ENCODE measurements around the gene CLDN6. TPM values are rescaled to one million over a fixed set of nuclear protein-coding genes. Genes with fewer than 3 reads are reported as not detected.

CLDN6 gene
- total RNA-seq, 1 experiment from 2014 or later, result not detected

DNA sequence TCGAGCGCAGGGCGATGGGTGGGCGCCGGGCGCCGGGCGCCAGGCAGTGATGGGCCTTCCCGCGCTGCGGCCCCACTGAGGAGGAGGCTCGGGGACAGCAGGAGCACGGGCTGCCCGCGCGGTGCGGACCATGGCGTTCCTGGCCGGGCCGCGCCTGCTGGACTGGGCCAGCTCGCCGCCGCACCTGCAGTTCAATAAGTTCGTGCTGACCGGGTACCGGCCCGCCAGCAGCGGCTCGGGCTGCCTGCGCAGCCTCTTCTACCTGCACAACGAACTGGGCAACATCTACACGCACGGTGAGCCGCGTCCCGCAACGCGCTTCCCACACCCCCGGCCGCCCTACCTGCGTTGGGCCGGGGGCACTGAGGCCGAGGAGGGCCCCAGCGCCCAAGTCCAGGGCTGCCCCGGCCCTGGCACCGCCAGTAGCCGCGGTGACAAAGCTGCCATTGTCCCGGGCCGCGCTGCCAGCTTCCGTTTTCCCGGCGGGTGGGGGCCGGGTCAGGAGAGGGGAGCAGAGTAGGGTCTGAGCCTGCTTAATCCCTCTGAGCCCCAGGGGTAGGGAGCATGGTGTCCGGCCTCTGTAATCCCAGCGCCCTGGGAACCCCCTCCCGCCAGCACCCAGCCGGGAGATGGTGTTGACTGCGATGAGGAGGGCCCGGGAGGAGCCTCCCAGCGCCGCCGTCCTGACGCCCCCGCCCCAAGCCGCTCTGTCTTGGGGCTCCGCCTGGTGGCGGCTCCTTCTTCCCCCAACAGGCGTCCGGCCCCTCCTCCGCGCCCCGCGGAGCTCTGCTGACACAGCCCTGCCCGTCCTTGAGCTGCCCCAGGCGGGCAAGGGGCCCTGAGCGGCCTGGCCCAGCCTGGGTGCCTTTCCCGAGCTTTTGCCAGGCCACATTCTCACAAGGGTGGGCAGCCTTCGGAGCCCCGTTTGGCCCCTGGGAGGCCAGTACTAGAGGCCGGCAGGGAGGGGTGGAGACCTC lies 48.1 kb downstream of the CLDN6 start:
- peak; percentile 73 for DNase-seq (ENCODE audit: unreplicated experiment)
- TF ChIP-seq, protein P1, sequence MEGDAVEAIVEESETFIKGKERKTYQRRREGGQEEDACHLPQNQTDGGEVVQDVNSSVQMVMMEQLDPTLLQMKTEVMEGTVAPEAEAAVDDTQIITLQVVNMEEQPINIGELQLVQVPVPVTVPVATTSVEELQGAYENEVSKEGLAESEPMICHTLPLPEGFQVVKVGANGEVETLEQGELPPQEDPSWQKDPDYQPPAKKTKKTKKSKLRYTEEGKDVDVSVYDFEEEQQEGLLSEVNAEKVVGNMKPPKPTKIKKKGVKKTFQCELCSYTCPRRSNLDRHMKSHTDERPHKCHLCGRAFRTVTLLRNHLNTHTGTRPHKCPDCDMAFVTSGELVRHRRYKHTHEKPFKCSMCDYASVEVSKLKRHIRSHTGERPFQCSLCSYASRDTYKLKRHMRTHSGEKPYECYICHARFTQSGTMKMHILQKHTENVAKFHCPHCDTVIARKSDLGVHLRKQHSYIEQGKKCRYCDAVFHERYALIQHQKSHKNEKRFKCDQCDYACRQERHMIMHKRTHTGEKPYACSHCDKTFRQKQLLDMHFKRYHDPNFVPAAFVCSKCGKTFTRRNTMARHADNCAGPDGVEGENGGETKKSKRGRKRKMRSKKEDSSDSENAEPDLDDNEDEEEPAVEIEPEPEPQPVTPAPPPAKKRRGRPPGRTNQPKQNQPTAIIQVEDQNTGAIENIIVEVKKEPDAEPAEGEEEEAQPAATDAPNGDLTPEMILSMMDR (IDR thresholded peaks at IDR 0.05; ENCODE audit: unreplicated experiment), result peak; percentile 54
- peaks cover 5% of the 10 kb centered on the region for H3K4me1 Mint-ChIP-seq (ENCODE audit: insufficient read depth, unreplicated experiment)
- no peak overlapping the region for H3K27ac Mint-ChIP-seq (ENCODE audit: low read depth, unreplicated experiment)
- peak overlapping the region; percentile 68 for H3K4me3 Mint-ChIP-seq (ENCODE audit: unreplicated experiment)
- ChIA-PET CTCF (interaction anchor here (0.6 to 0.9 kb wide), 7 partner anchors 13 to 1987 kb away, joined by 3 to 5 read pairs (median 3); no protein-coding TSS in a partner anchor), POLR2A (interaction anchor here (0.6 to 2.8 kb wide), 11 partner anchors 11 to 1290 kb away, joined by 3 to 19 read pairs (median 3); partner anchors contain the start of genes FLYWCH1, PKMYT1 and TNFRSF12A)
- no peaks in the 10 kb centered on the region for H3K27me3 Mint-ChIP-seq (ENCODE audit: insufficient read depth, unreplicated experiment)
- H3K9me3 Mint-ChIP-seq (ENCODE audit: unreplicated experiment), result no peaks in the 10 kb centered on the region
- intact Hi-C loops (cut with micrococcal nuclease), result loop anchor here (1.0 kb wide), 1 partner anchor 10 kb away; the partner anchor contains the start of gene PKMYT1
- no TSS peak for BruUV-seq (replicated peaks)
- H3K36me3 Mint-ChIP-seq (ENCODE audit: insufficient read depth, unreplicated experiment), result no peaks in the 10 kb centered on the region

DNA sequence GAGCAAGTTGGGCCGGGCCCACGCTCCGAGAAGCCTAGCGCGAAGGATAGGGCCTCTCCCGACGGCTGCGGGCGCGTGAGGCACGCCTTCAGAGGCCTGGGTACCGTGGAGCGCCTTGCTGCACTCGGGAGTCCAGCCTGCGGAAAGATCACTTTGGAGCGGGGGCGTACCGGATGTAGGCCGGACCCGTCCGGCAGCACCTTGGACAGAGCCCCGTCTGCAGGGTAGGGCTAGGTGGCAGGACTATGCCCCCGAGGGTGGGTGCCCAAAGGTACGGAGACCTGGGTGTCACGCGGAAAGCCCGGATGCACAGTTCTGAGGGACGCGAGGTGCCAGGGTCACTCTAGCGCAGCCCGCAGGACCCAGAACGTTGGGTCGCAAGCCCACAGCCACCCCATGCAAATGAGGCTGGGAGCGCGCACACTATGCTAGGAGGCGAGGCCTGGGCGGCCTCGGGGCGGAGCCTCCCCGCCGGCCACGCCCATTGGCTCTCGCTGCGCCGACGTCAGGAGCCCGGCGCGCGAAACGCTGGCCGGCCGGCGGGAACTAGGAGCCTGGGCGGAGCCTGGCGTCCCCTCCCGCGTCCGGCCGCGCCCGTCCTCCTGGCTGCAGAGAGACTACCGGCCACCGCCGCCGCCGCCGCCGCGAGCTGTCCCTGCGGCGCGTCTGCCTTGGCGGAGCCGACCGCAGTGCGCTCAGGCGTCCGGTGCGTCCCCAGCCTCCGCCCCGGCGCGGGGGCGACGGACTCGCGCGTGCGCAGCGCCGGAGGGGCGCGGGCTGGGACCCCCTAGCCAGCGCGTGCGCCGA lies 49.0 kb downstream of the CLDN6 start, which contains the start of gene PAQR4:
PAQR4 (plus strand) TSS at position 611 of the 807 bp plus-strand sequence. CDS start 327 bp downstream, outside the sequence.
- H3K27me3 Mint-ChIP-seq (ENCODE audit: insufficient read depth, unreplicated experiment), result no peaks in the 10 kb centered on the region
- H3K27ac Mint-ChIP-seq (ENCODE audit: low read depth, unreplicated experiment), result no peak within 1 kb of the TSS
- peak within 1 kb of the TSS; percentile 68 for H3K4me3 Mint-ChIP-seq (ENCODE audit: unreplicated experiment)
- H3K4me1 Mint-ChIP-seq (ENCODE audit: insufficient read depth, unreplicated experiment), result peaks cover 5% of the 10 kb centered on the region
- DNase-seq (ENCODE audit: unreplicated experiment), result peak; percentile 93
- intact Hi-C loops (cut with micrococcal nuclease), result loop anchor here (1.0 kb wide), 1 partner anchor 11 kb away; the partner anchor contains the start of gene PKMYT1
- POLR2A ChIA-PET, result interaction anchor here (0.6 to 2.8 kb wide), 7 partner anchors 12 to 69 kb away, joined by 3 to 19 read pairs (median 4); partner anchors contain the start of genes FLYWCH1, PKMYT1 and TNFRSF12A
- no peaks in the 10 kb centered on the region for H3K9me3 Mint-ChIP-seq (ENCODE audit: unreplicated experiment)
- TF ChIP-seq, protein P1 (IDR thresholded peaks at IDR 0.05; ENCODE audit: unreplicated experiment), result no peak
- H3K36me3 Mint-ChIP-seq (ENCODE audit: insufficient read depth, unreplicated experiment), result no peaks in the 10 kb centered on the region
- no TSS peak for BruUV-seq (replicated peaks)
- CTCF ChIA-PET, result interaction anchor here (0.6 to 0.9 kb wide), 3 partner anchors 14 to 313 kb away, joined by 3 to 5 read pairs (median 3); no protein-coding TSS in a partner anchor

DNA sequence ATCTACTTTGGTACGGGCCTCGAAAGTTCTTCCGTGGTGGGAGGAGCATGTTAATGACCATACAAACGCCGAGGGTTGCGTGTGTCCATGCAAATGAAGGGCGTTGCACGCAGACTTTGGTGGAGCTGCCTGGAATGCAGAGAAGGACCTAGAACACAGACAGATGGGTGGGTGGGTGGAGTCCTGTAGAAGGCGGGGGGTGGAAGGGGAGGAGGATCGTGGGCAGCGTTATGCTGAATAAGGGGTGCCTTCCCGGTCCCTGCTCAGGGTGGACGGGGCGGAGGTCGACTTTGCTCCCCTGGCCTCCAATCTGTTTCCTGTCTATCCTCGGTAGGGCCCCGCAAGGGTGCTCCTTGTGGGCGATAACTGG lies 49.6 kb downstream of the CLDN6 start:
- peak; percentile 43 for DNase-seq (ENCODE audit: unreplicated experiment)
- intact Hi-C loops (cut with micrococcal nuclease), result no loop called here
- Mint-ChIP-seq H3K36me3 (ENCODE audit: insufficient read depth, unreplicated experiment) (no peaks in the 10 kb centered on the region), H3K27me3 (ENCODE audit: insufficient read depth, unreplicated experiment) (no peaks in the 10 kb centered on the region), H3K4me1 (ENCODE audit: insufficient read depth, unreplicated experiment) (peaks cover 5% of the 10 kb centered on the region), H3K27ac (ENCODE audit: low read depth, unreplicated experiment) (no peak overlapping the region), H3K4me3 (ENCODE audit: unreplicated experiment) (peak overlapping the region; percentile 68), H3K9me3 (ENCODE audit: unreplicated experiment) (no peaks in the 10 kb centered on the region)
- POLR2A ChIA-PET, result interaction anchor here (0.7 to 2.8 kb wide), 2 partner anchors 12 to 67 kb away, joined by 4 to 19 read pairs; partner anchors contain the start of gene PKMYT1
- CTCF ChIA-PET, result no interaction called here
- TF ChIP-seq, protein P1 (IDR thresholded peaks at IDR 0.05; ENCODE audit: unreplicated experiment), result no peak
- no TSS peak for BruUV-seq (replicated peaks)
